Measurements from ENCODE around the gene INPP4A.
A peak's percentile ranks its signal among the peaks of the same experiment; 100 is the strongest.

The INPP4A gene

GRCh38 chr2:98436734-98437133, 7.9 kb upstream of the INPP4A start:
- no peak for DNase-seq (ENCODE audit: low read depth)

DNA sequence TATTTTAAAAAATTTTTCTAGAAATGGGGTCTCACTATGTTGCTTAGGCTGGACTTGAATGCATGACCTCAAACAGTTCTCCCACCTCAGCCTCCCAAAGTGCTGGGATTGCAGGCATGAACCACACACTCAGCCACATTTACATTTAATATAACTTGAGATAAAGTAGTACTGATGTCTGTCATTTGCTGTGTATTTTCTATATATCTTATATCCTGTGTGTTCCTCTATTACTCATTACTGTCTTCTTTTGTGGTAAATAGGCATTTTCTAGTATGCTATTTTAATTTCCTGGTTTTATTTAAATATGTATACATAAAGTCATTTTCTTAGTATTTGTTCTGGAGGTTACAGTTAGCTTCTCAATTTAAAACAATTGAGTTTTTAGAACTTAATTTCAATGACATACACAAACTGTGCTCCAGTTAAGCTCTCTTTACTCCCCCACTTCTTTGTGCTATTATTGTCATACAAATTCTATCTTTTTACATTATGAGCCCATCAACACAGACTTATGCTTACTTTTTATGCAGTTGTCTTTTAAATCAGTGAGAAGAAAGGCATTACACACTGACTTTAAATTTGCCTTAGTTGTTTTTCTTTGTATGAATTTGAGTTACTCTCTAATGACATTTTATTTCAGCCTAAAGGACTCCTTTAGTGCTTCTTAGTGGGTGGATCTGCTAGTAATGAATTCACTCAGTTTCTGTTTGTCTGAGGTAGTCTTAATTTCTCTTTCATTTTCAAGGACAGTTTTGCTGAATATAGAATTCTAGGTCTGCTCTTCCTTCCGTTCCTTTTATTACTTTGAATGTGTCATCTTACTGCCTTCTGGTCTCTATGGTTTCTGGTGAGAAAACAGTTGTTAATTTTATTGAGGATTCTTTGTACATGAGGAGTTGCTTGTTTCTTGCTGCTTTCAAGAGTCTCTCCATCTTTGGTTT, 6.2 kb upstream of the INPP4A start:
- no peak for DNase-seq (ENCODE audit: low read depth)

- DNase-seq (ENCODE audit: low read depth), result no peak
These were observed 2.8 kb upstream of the INPP4A start for GRCh38 chr2:98441706-98442450.

GRCh38 chr2:98442488-98442887, 2.2 kb upstream of the INPP4A start:
- DNase-seq (ENCODE audit: low read depth), result no peak

DNA sequence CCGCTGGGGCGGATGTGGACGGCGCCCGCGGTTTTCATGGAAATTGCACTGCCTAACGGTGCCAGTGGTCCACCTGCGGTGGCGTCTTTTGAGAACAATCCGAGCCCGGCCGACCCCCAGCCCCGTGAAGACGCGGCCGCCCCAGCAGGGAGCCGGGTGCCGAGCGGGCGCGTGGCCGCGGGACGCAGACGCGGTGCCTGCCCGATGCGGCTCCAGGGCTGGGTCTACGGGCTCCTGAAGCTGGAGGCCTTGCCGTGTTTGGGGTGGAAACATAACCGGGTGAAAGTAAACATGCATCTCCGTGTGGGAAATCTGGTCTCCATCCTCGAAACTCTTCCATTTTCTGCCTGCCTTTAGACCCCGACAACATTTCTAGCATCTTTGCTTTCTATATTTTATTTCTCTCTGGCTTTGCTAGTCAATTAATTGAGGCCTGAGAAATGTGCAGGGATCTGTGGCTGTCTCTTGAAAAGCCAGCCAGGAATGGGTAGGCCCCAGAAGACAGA, 572 bp downstream of the INPP4A start:
- no peak for DNase-seq (ENCODE audit: low read depth)

GRCh38 chr2:98445683-98446581, 1.3 kb downstream of the INPP4A start:
- no peak for DNase-seq (ENCODE audit: low read depth)

DNA sequence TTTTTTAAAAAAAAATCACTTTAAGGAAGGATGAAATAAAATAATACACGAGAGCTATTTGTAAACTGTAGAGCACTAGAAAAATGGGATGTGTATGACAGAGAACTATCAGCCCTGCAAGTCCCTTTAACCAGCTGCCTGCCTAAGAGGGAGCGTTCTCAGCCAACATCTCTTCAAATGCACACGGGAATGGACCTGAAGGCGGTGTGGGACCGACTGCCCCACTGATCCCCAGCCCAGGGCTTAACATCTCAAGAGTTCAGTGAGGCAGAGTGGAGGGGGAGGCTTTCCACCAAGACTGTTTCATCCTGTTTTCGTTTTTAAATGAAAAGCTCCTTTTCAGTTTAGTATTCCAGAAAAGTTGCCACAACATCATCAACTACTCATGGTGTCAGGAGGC, 2.2 kb downstream of the INPP4A start:
- DNase-seq (ENCODE audit: low read depth), result no peak

DNA sequence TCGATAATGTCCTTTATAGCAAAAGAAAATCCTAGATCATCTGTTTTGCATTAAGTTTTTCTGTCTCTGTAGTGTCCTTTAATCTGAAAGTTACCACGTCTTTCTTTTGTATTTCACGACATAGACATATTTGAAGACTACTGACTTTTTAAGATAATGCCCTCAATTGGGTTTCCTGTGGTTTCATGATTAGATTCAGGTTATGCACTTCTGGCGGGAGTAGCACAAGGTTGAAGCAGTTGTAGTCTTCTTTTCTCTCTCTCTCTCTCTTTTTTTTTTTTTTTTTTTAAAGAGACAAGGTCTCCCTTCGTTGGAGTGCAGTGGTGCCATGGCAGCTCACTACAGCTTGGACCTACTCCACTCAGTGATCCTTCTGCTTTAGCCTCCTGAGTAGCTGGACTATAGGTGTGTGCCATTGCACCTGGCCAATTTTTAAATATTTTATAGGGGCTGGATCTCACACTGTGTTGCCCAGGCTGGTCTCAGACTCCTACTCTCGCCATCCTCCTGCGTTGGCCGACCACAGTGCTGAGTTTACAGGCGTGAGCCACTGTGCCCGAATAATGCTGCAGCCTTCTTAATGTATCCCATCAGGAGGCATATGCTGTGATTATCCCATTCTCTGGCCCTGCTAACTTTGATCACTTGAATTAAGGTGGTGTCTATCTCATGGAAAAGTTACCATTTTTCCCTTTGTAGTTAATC, 3.9 kb downstream of the INPP4A start:
- no peak for DNase-seq (ENCODE audit: low read depth)

- DNase-seq (ENCODE audit: low read depth), result no peak
These were observed 7.9 kb downstream of the INPP4A start for GRCh38 chr2:98452396-98453027.

- DNase-seq (ENCODE audit: low read depth), result no peak
These were observed 8.4 kb downstream of the INPP4A start for GRCh38 chr2:98453083-98453482.

DNA sequence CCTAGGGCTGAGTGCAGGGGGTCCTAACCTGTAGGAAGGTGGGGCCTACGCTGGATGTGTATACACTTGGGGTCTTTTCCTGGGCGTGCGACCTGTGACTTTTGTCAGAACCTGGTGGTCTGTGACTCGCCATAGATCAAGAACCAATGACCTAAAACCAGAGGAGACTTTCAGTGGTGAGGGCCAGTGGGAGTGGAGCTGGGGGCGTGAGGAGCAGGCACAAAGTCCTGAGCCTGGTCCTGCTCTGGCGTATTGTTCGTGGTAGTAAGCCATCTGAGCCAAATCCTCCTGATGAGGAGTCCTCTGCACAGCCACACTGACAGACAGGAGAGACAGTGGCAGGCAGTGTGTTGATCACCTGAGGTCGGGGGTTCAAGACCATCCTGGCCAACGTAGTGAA, 8.9 kb downstream of the INPP4A start:
- no peak for DNase-seq (ENCODE audit: low read depth)

DNA sequence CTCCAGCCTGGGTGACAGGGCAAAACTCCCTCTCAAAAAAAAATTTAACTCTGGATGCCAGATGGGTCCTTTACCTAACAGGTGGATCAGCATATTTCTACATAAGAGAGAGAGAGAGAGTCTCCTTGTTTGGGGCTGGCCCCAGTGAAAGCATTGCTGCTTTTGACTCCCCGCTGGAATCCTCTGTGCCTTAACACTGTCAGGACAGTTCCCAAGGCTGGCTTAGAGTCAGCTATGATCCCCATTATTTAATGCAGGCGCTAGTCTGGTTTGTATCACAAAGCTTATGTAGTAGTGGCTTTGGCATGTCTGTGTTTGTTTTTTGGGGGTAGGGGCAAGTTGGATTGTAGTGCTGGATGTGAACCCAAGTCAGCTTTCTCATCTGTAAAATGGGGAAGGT, 9.4 kb downstream of the INPP4A start:
- no peak for DNase-seq (ENCODE audit: low read depth)

DNA sequence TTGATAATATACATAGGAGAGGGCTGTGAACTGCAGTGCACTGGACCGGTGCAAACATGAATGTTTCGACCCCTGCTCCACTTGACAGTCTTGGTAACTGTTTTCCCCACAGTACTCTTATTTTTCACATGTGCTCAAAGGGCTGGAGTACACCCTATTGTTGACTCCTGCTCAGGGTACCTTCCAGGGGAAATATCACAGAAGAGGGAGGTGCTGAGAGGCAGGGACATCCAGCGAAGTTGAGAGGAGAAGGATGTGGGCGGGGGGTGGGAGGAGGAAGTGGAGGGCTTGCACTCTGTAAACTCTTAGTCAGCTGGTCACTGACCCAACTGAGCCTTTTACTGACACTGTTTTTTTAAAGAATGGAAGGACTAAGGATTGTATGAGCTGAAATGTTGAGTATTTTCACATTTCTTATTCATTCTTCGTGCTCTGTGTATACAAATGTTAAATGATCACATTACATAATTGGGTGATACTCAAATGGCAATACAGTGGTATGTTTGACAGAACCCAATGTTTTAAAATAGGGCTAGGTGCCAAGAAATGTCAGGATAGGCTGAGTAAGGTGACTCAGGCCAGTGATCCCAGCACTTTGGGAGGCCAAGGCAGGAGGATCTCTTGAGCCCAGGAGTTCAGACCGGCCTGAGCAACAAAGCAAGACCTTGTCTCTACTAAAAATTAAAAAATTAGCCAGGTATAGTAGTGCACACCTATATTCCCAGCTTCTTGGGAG, 10.0 kb downstream of the INPP4A start:
- DNase-seq (ENCODE audit: low read depth), result no peak

DNA sequence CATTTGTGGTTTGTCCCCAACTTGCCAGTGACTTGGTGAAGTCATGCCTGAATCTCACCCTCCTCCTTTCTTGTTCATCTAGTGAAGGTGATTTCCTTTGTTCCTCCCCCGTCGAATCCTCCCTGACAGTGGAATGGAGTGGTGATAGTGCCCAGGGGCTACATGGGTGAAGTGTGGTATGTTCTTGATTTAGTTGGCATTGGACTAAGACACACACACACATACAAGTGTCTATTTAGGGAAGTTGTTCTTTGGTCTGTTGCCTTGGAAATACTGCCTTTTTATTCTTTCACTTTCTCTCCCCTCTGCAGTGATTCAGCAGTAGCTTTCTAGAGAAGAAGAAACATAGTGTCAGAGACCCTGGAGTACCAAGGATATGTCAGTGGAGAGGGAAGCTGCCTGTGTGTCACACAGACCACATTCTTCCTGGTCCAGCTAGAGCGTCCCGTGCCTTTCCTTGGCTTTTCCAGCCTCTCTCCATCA, 10.9 kb downstream of the INPP4A start:
- no peak for DNase-seq (ENCODE audit: low read depth)

DNA sequence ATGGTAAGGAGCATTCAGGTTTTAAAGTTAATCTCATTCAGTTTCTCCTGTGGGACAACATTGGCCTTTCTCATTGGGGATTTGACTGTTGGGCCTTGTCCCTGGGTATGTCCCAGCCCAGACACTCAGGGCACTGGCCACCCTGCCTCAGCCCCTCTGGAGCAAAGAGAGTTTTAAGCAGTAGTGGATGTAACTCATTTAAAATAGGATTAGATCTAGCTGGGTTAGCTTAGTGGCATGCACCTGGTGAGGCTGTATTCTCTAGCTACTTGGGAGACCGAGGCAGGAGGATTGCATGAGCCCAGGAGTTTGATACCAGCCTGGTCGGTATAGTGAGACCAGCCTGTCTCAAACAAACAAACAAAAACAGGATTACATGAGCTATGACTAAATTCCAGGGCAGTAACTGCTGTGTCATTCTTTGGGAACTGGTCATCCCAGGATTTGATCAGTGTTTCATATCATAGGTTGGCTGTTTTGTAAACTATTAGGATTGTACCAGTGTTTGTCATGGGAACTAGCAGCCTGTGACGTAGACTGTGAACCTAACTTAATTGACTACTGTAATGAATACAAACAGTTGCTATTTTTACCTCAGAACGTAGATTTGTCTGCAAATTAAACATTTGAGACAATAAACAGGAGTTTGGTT, 12.5 kb downstream of the INPP4A start:
- peak; percentile 43 for DNase-seq (ENCODE audit: low read depth)

- no peak for DNase-seq (ENCODE audit: low read depth)
These were observed 13.5 kb downstream of the INPP4A start for GRCh38 chr2:98458207-98458606.

GRCh38 chr2:98458667-98459380, 14.2 kb downstream of the INPP4A start:
- no peak for DNase-seq (ENCODE audit: low read depth)

- no peak for DNase-seq (ENCODE audit: low read depth)
These were observed 15.0 kb downstream of the INPP4A start for GRCh38 chr2:98459496-98460175.

Data from stromal cell of bone marrow (primary cell).